ENCODE results near the gene MYH15.

DNA sequence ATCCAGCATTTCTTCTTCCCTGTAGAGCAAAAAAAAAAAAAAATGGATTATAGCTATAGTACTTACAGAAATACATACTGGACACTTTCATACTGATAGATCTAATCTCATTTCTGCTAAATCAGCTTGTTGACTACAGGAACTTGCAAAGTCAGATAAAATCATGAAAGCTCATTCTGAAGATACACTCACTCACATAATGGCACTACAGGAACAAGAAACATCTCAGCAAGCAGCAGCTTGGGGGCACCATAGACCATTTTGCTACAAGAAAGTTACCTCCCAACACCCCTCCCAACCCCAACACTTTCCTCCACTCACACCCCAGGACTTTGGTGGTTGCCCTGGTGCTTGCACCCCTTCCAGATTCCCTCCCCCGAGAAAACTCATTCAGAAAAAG lies 4.6 kb downstream of the MYH15 start:
- no peak for TF ChIP-seq CTCF (IDR thresholded peaks at IDR 0.05)
- no peak for TF ChIP-seq POLR2A (IDR thresholded peaks at IDR 0.05)
- TF ChIP-seq POLR2AphosphoS5 (IDR thresholded peaks at IDR 0.05), result no peak
- no peak for TF ChIP-seq EP300 (IDR thresholded peaks at IDR 0.05)
